ENCODE data around the gene MGST1. TPM values are rescaled to one million over a fixed set of nuclear protein-coding genes. Genes with fewer than 3 reads are reported as not detected.

The MGST1 gene
- 28.5 and 30.0 TPM in 2 replicates for total RNA-seq (2021)
- Bru-seq, nascent RNA: percentile 59 among the genes with signal in this experiment
- percentile 55 among the genes with signal in this experiment for BruChase-seq, experiment 1, labeled RNA remaining after a 2-hour chase
- percentile 55 among the genes with signal in this experiment for BruChase-seq, experiment 2, labeled RNA remaining after a 6-hour chase
- long read RNA-seq, transcript MGST1-205 (4 exons, 914 nt): major isoform, 26 of 166 reads
- long read RNA-seq, partial matches to known transcripts: 0 of 166 reads
- long read RNA-seq, other reads (novel, unspliced or antisense): 138 of 166 reads

- ChIA-PET POLR2A (ENCODE audit: low non-redundant PET) (no interaction called here), CTCF (no interaction called here)
- Histone ChIP-seq H3K4me3 (ENCODE audit: low read depth, low read length, poor library complexity, severe bottlenecking) (peak within 1 kb of the TSS; percentile 29), H3K36me3 (ENCODE audit: insufficient read depth, low read length, poor library complexity, severe bottlenecking) (no peaks in the 10 kb centered on the region), H3K27me3 (replicated peaks; ENCODE audit: insufficient read depth, low read depth, low read length, poor library complexity) (no peaks in the 10 kb centered on the region), H3K27ac (ENCODE audit: low read depth, low read length, poor library complexity, severe bottlenecking) (no peak within 1 kb of the TSS), H3K4me1 (ENCODE audit: insufficient read depth, low read length, poor library complexity, severe bottlenecking) (no peaks in the 10 kb centered on the region), H3K9me3 (ENCODE audit: low read depth, low read length, poor library complexity, severe bottlenecking) (no peaks in the 10 kb centered on the region)
- intact Hi-C loops (cut with micrococcal nuclease; ENCODE audit: unreplicated experiment): no loop called here
- TF ChIP-seq, protein P1, sequence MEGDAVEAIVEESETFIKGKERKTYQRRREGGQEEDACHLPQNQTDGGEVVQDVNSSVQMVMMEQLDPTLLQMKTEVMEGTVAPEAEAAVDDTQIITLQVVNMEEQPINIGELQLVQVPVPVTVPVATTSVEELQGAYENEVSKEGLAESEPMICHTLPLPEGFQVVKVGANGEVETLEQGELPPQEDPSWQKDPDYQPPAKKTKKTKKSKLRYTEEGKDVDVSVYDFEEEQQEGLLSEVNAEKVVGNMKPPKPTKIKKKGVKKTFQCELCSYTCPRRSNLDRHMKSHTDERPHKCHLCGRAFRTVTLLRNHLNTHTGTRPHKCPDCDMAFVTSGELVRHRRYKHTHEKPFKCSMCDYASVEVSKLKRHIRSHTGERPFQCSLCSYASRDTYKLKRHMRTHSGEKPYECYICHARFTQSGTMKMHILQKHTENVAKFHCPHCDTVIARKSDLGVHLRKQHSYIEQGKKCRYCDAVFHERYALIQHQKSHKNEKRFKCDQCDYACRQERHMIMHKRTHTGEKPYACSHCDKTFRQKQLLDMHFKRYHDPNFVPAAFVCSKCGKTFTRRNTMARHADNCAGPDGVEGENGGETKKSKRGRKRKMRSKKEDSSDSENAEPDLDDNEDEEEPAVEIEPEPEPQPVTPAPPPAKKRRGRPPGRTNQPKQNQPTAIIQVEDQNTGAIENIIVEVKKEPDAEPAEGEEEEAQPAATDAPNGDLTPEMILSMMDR (conservative IDR thresholded peaks at IDR 0.05; ENCODE audit: low read depth, low read length): no peak
- TF ChIP-seq EZH2 (IDR thresholded peaks at IDR 0.05; ENCODE audit: borderline replicate concordance, low read depth, low read length, poor library complexity, severe bottlenecking): no peak
- DNase-seq (ENCODE audit: low spot score): peak; percentile 29
- BruUV-seq (replicated peaks): TSS peak; percentile 61
Measured at GRCh38 chr12:16347391-16348298, at the start of gene MGST1. TSS of gene MGST1 (plus strand) at chr12:16347645. CDS start at chr12:16354253, 6,608 bp downstream.

DNA sequence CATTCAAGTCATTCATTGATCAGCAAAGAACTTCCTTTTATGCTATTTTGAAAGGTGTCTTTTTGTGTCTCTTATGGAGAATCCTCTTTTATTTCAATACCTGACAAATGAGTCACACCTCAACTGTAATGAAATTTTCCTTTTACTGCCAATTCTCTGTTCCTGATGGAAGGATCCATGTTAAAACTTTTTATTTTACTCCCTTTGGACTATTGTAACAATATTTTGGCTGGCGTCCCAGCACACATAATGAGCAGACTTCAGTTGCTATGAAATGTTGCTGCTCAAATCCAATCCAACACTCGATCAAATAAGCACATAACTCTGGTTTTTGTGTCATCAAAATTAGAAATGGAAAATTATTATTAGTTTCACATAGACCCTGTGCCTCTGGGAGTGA is 48.0 kb upstream of the MGST1 start:
- Histone ChIP-seq H3K27ac (ENCODE audit: low read depth, low read length, poor library complexity, severe bottlenecking) (no peak overlapping the region), H3K27me3 (replicated peaks; ENCODE audit: insufficient read depth, low read depth, low read length, poor library complexity) (no peaks in the 10 kb centered on the region), H3K4me1 (ENCODE audit: insufficient read depth, low read length, poor library complexity, severe bottlenecking) (peaks cover 13% of the 10 kb centered on the region), H3K36me3 (ENCODE audit: insufficient read depth, low read length, poor library complexity, severe bottlenecking) (no peaks in the 10 kb centered on the region), H3K9me3 (ENCODE audit: low read depth, low read length, poor library complexity, severe bottlenecking) (no peaks in the 10 kb centered on the region), H3K4me3 (ENCODE audit: low read depth, low read length, poor library complexity, severe bottlenecking) (no peak overlapping the region)
- intact Hi-C loops (cut with micrococcal nuclease; ENCODE audit: unreplicated experiment): no loop called here
- TF ChIP-seq, protein P1 (conservative IDR thresholded peaks at IDR 0.05; ENCODE audit: low read depth, low read length): no peak
- TF ChIP-seq EZH2 (IDR thresholded peaks at IDR 0.05; ENCODE audit: borderline replicate concordance, low read depth, low read length, poor library complexity, severe bottlenecking): no peak
- CTCF ChIA-PET: no interaction called here
- POLR2A ChIA-PET (ENCODE audit: low non-redundant PET): no interaction called here
- no peak for DNase-seq (ENCODE audit: low spot score)
- no TSS peak for BruUV-seq (replicated peaks)

- intact Hi-C loops (cut with micrococcal nuclease; ENCODE audit: unreplicated experiment): no loop called here
- ChIA-PET CTCF (no interaction called here), POLR2A (ENCODE audit: low non-redundant PET) (no interaction called here)
- H3K36me3 ChIP-seq (ENCODE audit: insufficient read depth, low read length, poor library complexity, severe bottlenecking): no peaks in the 10 kb centered on the region
- peak; percentile 3 for DNase-seq (ENCODE audit: low spot score)
- TF ChIP-seq EZH2 (IDR thresholded peaks at IDR 0.05; ENCODE audit: borderline replicate concordance, low read depth, low read length, poor library complexity, severe bottlenecking): no peak
- H3K9me3 ChIP-seq (ENCODE audit: low read depth, low read length, poor library complexity, severe bottlenecking): no peaks in the 10 kb centered on the region
- no peak overlapping the region for H3K4me3 ChIP-seq (ENCODE audit: low read depth, low read length, poor library complexity, severe bottlenecking)
- no peaks in the 10 kb centered on the region for H3K27me3 ChIP-seq (replicated peaks; ENCODE audit: insufficient read depth, low read depth, low read length, poor library complexity)
- H3K4me1 ChIP-seq (ENCODE audit: insufficient read depth, low read length, poor library complexity, severe bottlenecking): peaks cover 13% of the 10 kb centered on the region
- no peak overlapping the region for H3K27ac ChIP-seq (ENCODE audit: low read depth, low read length, poor library complexity, severe bottlenecking)
- BruUV-seq (replicated peaks): no TSS peak
Measured at GRCh38 chr12:16300122-16300521, 47.3 kb upstream of the MGST1 start.
